HFF-Myc (cell line): ENCODE measurements around the gene LDB2.

ENCODE experiments used
- DNase-seq: peaks from one replicate; pipeline ENCODE4 v3.0.0-alpha.2; 2011; ENCODE audit warnings: low read depth; ENCODE audit errors: extremely low read depth
- H3K4me3 ChIP-seq: replicated peaks from 2 replicates; pipeline ENCODE4 v1.5.1; 2011; ENCODE audit warnings: low read depth, mild to moderate bottlenecking, control low read depth, low read length
- TF ChIP-seq, protein P1 (sequence below): IDR thresholded peaks from 2 replicates; pipeline ENCODE4 v1.5.1; 2012; ENCODE audit warnings: mild to moderate bottlenecking, low read depth, low read length, control low read depth; ENCODE audit errors: missing control alignments

Gene LDB2

DNA sequence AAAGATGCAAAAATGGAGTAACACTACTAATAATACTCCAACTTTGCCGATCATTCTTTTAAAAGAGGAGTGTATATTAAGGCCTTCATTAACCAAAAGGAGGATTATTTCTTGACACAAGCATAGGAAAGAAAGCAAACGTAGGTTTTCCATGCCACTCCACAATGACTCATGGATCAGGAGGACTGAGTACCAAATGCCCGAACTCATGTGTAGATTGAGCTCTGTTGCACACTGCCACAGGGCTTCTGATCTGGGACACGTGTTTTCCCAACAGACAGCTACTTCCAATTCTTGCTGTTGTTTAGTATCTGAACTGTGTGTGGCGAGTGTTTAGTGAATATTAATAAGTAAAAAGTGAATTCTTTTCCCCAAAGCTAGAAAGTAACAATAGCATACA lies 131.2 kb downstream of the LDB2 start:
- no peak overlapping the region for H3K4me3 ChIP-seq
- TF ChIP-seq, protein P1, sequence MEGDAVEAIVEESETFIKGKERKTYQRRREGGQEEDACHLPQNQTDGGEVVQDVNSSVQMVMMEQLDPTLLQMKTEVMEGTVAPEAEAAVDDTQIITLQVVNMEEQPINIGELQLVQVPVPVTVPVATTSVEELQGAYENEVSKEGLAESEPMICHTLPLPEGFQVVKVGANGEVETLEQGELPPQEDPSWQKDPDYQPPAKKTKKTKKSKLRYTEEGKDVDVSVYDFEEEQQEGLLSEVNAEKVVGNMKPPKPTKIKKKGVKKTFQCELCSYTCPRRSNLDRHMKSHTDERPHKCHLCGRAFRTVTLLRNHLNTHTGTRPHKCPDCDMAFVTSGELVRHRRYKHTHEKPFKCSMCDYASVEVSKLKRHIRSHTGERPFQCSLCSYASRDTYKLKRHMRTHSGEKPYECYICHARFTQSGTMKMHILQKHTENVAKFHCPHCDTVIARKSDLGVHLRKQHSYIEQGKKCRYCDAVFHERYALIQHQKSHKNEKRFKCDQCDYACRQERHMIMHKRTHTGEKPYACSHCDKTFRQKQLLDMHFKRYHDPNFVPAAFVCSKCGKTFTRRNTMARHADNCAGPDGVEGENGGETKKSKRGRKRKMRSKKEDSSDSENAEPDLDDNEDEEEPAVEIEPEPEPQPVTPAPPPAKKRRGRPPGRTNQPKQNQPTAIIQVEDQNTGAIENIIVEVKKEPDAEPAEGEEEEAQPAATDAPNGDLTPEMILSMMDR: no peak
- DNase-seq: no peak

DNA sequence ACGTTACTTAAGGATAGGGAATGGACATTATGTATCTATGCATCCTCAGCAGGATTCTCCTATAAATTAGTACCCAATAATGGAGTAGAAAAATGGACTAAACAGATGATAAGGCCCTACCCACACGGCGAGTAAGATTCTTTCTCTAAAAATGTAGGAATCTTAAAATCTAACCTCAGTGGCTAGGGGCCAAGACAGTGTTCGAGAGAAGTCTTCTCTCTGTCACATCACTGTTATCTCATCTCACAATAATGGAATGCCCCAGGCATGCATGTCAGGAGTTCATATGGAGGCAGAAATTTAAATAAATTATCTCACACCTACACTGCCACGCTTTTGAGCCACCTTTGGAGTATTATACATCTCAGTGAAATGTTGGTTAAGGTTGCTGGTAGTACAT lies 132.9 kb downstream of the LDB2 start:
- DNase-seq: no peak
- no peak overlapping the region for H3K4me3 ChIP-seq
- TF ChIP-seq, protein P1: no peak

DNA sequence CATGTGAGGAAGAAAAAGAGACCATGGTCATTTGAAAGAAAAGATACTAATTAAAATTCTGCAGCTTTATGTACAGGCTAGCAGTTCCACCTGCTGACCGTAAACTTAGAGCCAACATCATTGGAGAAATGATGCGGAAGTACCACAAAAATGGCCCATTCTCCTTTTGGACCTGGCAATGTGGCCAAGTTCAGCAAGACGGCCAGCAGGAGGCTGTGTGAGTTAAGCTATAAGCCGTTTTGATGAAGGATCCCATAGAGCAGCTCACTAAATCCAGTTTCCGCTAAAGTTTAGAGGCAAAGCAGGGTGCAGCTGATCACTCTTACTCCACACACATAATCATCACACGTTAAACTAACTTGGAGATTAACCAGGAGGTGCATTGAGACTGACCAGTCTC lies 133.8 kb downstream of the LDB2 start:
- no peak for DNase-seq
- H3K4me3 ChIP-seq: no peak overlapping the region
- TF ChIP-seq, protein P1: peak; percentile 29

DNA sequence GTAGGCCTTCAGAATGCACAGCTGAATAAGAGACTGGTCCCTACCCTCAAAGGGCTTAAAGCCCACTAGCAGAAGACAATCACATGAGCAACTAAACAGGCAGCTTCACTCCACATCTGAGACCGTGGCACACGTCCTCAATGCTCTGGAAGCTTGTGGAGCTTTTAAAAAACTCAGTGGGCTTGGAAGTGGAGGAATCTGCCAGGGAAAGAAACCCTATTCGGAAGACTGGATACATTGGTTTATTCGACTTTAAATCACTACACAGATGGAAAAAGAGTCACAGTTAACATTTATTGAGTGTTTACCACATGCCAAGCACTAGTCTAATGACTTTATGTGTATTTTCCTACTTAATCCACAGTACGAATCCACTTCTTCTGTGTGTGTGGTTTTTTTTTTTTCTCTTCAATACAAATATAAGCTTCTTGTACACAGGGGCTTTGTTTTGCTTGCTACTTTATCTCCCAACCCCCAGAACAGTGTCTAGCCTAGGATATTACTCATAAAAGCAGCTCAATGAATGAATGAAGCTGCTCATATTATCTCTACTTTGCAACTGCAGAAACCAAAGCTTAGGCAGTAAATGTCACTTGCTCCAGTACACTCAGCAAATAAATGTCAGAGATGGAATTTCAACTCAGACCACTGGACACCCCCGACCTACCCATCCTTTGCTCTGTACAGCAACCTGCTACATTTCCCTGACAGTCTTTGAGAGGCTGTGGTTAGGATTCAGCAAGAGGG lies 137.7 kb downstream of the LDB2 start:
- no peak for DNase-seq
- TF ChIP-seq, protein P1: no peak
- no peak overlapping the region for H3K4me3 ChIP-seq

DNA sequence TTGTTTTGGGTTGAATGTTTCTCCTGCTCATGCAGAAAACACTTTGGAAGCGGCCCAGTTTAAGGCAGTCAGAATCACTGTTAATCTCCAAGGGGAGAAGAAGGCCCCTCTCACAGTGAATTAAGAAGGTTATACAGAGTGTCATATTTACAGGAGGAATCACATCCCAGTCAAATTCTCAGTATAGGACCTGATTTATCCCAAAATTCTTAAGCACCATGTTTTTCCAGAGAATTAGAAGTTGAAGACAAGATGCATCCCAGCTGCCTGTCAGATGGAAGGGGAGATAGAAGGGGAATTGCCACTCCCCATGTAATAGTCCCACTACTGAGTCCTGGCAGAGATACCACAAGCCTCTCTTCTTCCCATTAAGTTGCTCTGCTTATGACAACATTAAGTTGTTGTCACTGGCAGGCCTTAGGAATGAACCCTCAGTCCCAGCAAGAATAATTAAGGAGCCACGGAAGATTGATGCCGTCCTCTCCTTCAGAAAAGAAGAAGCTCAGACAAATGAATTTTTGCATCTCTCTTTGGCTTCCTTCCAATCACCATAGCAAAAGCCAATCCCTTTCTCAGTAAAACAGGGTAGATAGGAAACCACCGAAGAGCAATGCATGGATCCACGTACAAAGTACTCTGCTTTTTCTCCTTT lies 138.4 kb downstream of the LDB2 start:
- DNase-seq: no peak
- TF ChIP-seq, protein P1: no peak
- H3K4me3 ChIP-seq: no peak overlapping the region

DNA sequence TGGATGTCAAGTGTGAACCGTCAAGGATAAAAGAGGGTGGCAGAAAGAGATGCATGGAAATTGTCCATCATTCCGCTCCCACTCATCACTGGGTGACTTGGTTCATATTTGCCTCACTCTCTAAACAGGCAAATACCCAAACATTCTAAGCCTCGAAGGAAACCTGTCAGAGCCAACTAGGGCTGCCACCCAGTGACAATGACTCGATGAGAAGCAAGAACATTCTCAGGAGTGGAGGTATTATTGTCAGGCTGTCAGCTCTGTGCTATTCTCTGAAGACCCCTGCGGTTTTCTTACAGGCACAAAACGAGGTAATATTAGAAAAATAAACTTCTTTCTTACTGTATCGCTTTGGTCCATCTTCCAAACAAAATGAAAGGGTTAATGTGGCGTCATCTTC lies 139.6 kb downstream of the LDB2 start:
- H3K4me3 ChIP-seq: no peak overlapping the region
- no peak for DNase-seq
- TF ChIP-seq, protein P1: no peak
